Omental fat pad (tissue), 4 donors: ENCODE results near the gene APBB2. TPM values are rescaled to one million over a fixed set of nuclear protein-coding genes. Genes with fewer than 3 reads are reported as not detected.

Experiments
- ATAC-seq: fragments of 150-250 bp; one replicate; pipeline ENCODE4 v1.9.1; 2016; ENCODE audit warnings: mild to moderate bottlenecking, moderate library complexity; ENCODE audit not compliant: low FRiP score
- DNase-seq: peaks from one replicate; pipeline ENCODE4 v3.0.0-alpha.2; 2019; ENCODE audit warnings: low spot score
- total RNA-seq, 4 donors: library from RNA; depleted of rRNA; stranded (reverse); fragments of >200 nt; gene quantifications; one replicate each; pipeline ENCODE4 v1.1.0, GENCODE V29; 2016
- TF ChIP-seq, protein P1 (sequence below), 3 donors: fragments of 450-650 bp; IDR thresholded peaks; one replicate each; pipeline ENCODE4 v1.5.1; 2016 to 2017; ENCODE audit warnings: antibody characterized with exemption in 3 of 3, mild to moderate bottlenecking in 3 of 3, moderate library complexity in 2 of 3

The APBB2 gene
- total RNA-seq, 4 donors from 2014 or later: 76.6 to 138 (median 113) TPM

DNA sequence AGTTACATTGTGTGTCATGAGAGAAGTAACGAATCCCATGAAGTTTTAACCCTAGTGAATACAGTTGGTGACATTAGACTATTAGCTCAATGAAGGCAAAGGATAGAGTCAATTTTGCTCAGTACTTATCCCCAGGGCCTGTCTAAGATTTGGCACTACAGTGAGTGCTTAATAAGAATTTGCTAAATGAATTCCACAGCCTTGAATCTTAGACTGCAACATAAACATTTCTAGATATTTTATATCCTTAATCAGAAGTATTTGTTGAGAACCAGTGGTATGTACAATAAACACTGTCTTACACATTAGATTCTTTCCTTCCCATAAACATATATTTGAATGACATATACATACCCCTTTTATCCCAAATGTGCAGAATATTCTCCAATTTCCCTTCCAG lies 241.6 kb downstream of the APBB2 start:
- DNase-seq (no peak), ATAC-seq (no peak)
- TF ChIP-seq, protein P1, sequence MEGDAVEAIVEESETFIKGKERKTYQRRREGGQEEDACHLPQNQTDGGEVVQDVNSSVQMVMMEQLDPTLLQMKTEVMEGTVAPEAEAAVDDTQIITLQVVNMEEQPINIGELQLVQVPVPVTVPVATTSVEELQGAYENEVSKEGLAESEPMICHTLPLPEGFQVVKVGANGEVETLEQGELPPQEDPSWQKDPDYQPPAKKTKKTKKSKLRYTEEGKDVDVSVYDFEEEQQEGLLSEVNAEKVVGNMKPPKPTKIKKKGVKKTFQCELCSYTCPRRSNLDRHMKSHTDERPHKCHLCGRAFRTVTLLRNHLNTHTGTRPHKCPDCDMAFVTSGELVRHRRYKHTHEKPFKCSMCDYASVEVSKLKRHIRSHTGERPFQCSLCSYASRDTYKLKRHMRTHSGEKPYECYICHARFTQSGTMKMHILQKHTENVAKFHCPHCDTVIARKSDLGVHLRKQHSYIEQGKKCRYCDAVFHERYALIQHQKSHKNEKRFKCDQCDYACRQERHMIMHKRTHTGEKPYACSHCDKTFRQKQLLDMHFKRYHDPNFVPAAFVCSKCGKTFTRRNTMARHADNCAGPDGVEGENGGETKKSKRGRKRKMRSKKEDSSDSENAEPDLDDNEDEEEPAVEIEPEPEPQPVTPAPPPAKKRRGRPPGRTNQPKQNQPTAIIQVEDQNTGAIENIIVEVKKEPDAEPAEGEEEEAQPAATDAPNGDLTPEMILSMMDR (IDR thresholded peaks at IDR 0.05): no peak

DNA sequence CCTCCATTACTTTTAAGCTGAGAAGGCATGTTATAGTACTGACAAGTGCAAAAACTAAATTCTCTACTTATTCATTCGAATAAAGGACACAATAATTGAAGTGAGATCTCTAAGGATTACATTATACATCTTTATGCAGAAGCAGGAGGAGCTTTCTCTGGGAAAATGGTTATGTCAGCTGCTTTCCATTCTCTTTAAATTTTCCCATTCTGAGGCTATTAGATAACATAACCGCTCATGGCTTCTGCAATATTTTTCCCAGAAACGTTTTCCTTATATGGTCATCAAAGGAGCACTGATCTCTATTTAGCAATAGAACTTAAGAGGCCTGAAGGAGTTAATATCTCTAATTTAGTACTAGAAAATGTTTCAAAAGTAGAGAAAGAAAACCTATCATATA lies 243.0 kb downstream of the APBB2 start:
- TF ChIP-seq, protein P1 (IDR thresholded peaks at IDR 0.05): no peak
- no peak for DNase-seq
- ATAC-seq: no peak

DNA sequence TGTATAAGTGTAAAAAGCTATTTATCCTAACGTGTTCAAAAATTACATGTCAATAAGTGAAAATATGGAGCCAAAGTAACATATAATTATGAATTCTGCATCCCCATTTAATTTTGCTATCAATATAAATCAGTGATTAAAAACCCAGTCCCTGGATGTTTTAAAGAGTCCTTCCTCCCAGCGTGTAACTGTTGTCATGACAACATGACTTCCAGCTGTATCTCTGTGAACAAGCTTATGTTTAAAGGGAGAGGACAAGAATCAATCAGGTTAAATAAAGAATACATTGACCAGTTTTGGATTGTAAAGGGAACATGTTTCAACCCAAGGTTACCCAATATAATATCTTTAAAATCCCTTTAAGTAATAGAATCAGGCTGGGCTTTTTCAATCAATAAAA lies 244.8 kb downstream of the APBB2 start:
- TF ChIP-seq, protein P1 (IDR thresholded peaks at IDR 0.05): no peak
- DNase-seq: no peak
- ATAC-seq: no peak

DNA sequence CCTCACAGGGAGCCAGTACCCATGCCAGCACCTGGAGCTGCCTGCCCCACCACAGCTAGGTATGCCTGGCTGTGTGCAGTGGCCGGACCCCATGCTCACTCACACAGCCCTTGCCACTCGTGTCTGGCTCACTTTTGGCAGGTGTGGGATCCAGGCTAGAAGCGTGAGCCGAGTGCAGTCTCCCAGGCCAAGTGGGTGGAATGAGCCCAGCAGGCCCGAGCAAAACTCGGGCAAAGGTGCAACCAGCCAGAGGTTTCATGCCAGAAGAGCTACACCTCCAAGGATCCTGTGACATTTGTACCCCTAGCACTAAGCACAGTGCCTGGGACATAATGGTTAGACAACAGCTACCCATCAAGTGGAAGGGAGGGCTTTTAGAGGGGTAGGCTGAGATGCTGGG lies 246.8 kb downstream of the APBB2 start:
- DNase-seq (no peak), ATAC-seq (no peak)
- TF ChIP-seq, protein P1 (IDR thresholded peaks at IDR 0.05): no peak

DNA sequence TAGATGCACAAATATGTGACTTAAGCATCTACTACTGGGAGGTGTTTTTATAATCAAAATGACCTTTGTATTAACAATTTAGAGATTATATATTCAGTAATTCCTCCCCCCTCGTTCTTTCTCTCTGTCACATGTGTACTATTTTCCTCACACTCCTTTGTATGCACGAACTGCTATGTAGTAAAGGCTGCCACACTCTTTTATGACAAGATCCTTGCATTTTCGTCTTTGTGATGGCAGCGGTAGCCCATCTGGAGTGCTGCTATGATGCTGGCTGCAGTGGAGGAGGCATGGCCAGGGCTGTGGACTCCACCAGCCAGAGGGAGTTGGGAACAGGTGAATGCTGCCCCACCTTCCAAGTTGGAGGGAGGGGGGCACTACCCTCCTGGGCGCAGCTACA lies 248.3 kb downstream of the APBB2 start:
- DNase-seq (no peak), ATAC-seq (no peak)
- TF ChIP-seq, protein P1 (IDR thresholded peaks at IDR 0.05): no peak

DNA sequence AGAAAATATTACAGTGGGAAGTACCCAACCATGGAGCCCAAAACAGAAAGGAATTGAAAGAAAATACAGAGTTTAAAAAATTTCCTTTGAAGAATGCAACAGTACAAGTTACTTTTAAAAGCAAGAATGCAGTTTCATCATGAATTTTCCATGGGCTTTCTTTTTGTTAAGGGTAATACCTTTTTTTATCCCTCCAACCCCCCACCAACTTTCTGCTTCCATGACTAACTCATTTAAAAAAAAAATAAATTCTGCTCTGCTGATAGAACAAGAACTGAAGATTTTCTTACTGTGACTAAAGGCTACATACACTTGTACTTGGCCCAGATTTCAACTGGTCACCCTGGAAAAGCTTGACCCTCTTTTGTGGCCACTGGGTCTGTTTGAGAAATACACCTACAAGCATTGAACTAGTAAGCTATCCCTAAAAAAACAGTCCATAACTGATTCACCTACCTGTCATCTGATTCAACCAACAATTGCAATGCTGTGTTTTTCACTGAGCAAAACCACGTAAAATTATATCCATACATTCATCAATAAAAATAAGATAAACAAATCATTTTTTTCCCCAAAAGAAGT lies 250.4 kb downstream of the APBB2 start:
- TF ChIP-seq, protein P1 (IDR thresholded peaks at IDR 0.05): no peak
- ATAC-seq: no peak
- DNase-seq: no peak

DNA sequence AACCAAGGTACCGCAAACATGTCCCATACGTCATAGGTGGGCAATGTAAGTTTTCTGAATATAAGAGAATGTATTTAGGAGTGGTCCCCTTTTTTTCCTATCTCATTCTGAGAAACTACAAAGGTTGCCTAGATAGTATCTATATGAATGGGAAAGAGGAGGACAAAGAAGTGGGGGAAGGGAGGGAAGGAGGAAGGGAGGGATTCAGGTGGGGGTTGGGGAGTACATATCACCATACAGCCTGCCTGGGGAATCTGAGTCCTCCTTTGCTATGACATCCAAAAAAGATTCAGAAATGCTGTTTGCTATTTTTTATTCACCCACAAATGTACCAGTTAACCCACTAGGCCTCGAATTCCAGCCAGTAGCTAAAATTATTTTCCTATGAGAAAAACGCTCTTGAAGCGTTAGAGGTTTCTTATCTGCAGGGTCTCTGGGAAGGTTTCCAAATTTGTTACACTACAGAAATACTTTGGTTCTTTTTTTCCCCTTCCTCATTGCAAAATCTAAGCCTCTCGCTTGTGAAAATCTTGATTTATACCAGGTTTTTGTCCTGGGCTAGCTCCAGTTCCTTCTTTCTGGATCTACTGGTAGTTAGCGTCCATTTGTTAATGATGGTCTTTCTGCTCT lies 251.7 kb downstream of the APBB2 start:
- no peak for ATAC-seq
- TF ChIP-seq, protein P1 (IDR thresholded peaks at IDR 0.05): no peak
- DNase-seq: no peak
